Thoracic aorta (tissue), 2 donors: Measurements from ENCODE around the gene ELF3. TPM values are rescaled to one million over a fixed set of nuclear protein-coding genes. Genes with fewer than 3 reads are reported as not detected.
"Not testable (repeated sequence)": the region's sequence is repeated elsewhere in the genome, so short reads cannot be mapped to it uniquely, and the experiment has no call there.

Experiments
- ATAC-seq: fragments of 150-250 bp; one replicate; pipeline ENCODE4 v1.8.0; 2017; ENCODE audit warnings: low read depth; ENCODE audit not compliant: insufficient number of reproducible peaks, low FRiP score
- DNase-seq: peaks from one replicate; pipeline ENCODE4 v3.0.0-alpha.2; 2020; ENCODE audit warnings: low spot score
- H3K27ac ChIP-seq, 2 donors: fragments of 200-600 bp; sonication (generic); 1 replicate in 1 of 2; 2 replicates in 1 of 2; pipeline ENCODE4 v1.5.1; 2016; ENCODE audit warnings: mild to moderate bottlenecking in 2 of 2, moderate library complexity in 2 of 2
- H3K27me3 ChIP-seq: fragments of 200-600 bp; sonication (generic); replicated peaks from 2 replicates; pipeline ENCODE4 v1.6.0; 2016; ENCODE audit warnings: mild to moderate bottlenecking; ENCODE audit not compliant: insufficient read depth
- H3K36me3 ChIP-seq: fragments of 200-600 bp; sonication (generic); one replicate; pipeline ENCODE4 v1.5.1; 2016
- H3K4me1 ChIP-seq, 2 donors: fragments of 200-600 bp; sonication (generic); 1 replicate in 1 of 2; 2 replicates in 1 of 2; pipeline versions ENCODE4 v1.5.1 to v1.6.0; 2016; ENCODE audit warnings: low read depth in 2 of 2, mild to moderate bottlenecking in 1 of 2; ENCODE audit not compliant: control insufficient read depth in 1 of 2
- H3K4me3 ChIP-seq: fragments of 200-600 bp; sonication (generic); 2 replicates; pipeline ENCODE4 v1.5.1; 2016; ENCODE audit warnings: mild to moderate bottlenecking
- H3K9me3 ChIP-seq: fragments of 200-600 bp; sonication (generic); 2 replicates; pipeline ENCODE4 v1.5.1; 2016
- CTCF ChIP-seq: fragments of 200-600 bp; sonication (generic); IDR thresholded peaks from one replicate; pipeline ENCODE4 v1.5.1; 2019; ENCODE audit warnings: antibody characterized with exemption
- total RNA-seq, 2 donors: library from RNA; depleted of rRNA; stranded (reverse); fragments of >200 nt; gene quantifications; one replicate each; pipeline versions ENCODE4 v1.1.0 to v1.2.3, GENCODE V29; 2016

The ELF3 gene
- total RNA-seq, 2 donors from 2014 or later = 0.95 to 4.9 TPM

- no peak for TF ChIP-seq CTCF
- H3K36me3 ChIP-seq = no peaks in the 10 kb centered on the region
- no peak overlapping the region for H3K4me3 ChIP-seq
- H3K9me3 ChIP-seq = no peaks in the 10 kb centered on the region
- no peaks in the 10 kb centered on the region for H3K27me3 ChIP-seq
- no peak for ATAC-seq
- H3K27ac ChIP-seq = no peak overlapping the region
- no peaks in the 10 kb centered on the region for H3K4me1 ChIP-seq
- no peak for DNase-seq
Measured at GRCh38 chr1:202063093-202063492, 52.7 kb downstream of the ELF3 start.

- not testable (repeated sequence) for H3K9me3 ChIP-seq, H3K27ac ChIP-seq, H3K4me1 ChIP-seq, DNase-seq, H3K4me3 ChIP-seq, H3K27me3 ChIP-seq, ATAC-seq, H3K36me3 ChIP-seq
Measured at GRCh38 chr1:202064889-202065312, 54.5 kb downstream of the ELF3 start.

Other genes with a start within 250 kb of the ELF3 start
- 10 to 100 TPM; 21.4 to 32.6 TPM for gene IPO9, start 181.4 kb upstream of the ELF3 start, total RNA-seq
- gene SHISA4, start 121.7 kb upstream of the ELF3 start, total RNA-seq = 100 to 1,000 TPM in 1 of 2 donors, 10 to 100 TPM in 1; 38.9 to 115 TPM
- gene LMOD1, start 64.0 kb upstream of the ELF3 start, total RNA-seq = 100 to 1,000 TPM; 638 to 761 TPM
- gene TIMM17A, start 55.1 kb upstream of the ELF3 start, total RNA-seq = 10 to 100 TPM; 29.6 to 44.7 TPM
- gene RNPEP, start 27.9 kb upstream of the ELF3 start, total RNA-seq = 10 to 100 TPM; 46.3 to 58.2 TPM
- gene GPR37L1, start 112.3 kb downstream of the ELF3 start, total RNA-seq = not detected
- gene ARL8A, start 134.2 kb downstream of the ELF3 start, total RNA-seq = 10 to 100 TPM; 36.3 to 41.0 TPM
- 1 to 10 TPM; 4.3 to 6.1 TPM for gene PTPN7, start 150.0 kb downstream of the ELF3 start, total RNA-seq
- 10 to 100 TPM; 76.6 to 99.0 TPM for gene LGR6, start 183.2 kb downstream of the ELF3 start, total RNA-seq